Hepatocyte (in vitro differentiated cells): ENCODE measurements around the gene ZSCAN16. TPM values are rescaled to one million over a fixed set of nuclear protein-coding genes. Genes with fewer than 3 reads are reported as not detected.

Source experiments
- DNase-seq: peaks from one replicate; pipeline ENCODE4 v3.0.0-alpha.2; 2016; ENCODE audit warnings: low spot score
- H2AFZ ChIP-seq: fragments of 200-600 bp; sonication (generic); 2 replicates; pipeline ENCODE4 v1.6.0; 2016; ENCODE audit warnings: antibody characterized with exemption, mild to moderate bottlenecking
- H3K27ac ChIP-seq: fragments of 200-600 bp; sonication (generic); 2 replicates; pipeline ENCODE4 v1.5.1; 2016; ENCODE audit warnings: mild to moderate bottlenecking
- H3K27me3 ChIP-seq: fragments of 200-600 bp; sonication (generic); 2 replicates; pipeline ENCODE4 v1.6.1; 2016
- H3K36me3 ChIP-seq: fragments of 200-600 bp; sonication (generic); replicated peaks from 2 replicates; pipeline ENCODE4 v1.5.1; 2016; ENCODE audit warnings: low read depth; ENCODE audit not compliant: insufficient read depth
- H3K4me1 ChIP-seq: fragments of 200-600 bp; sonication (generic); 2 replicates; pipeline ENCODE4 v1.5.1; 2016; ENCODE audit warnings: mild to moderate bottlenecking, moderate library complexity; ENCODE audit not compliant: insufficient read depth
- H3K4me2 ChIP-seq: fragments of 200-600 bp; sonication (generic); 2 replicates; pipeline ENCODE4 v1.6.0; 2016
- H3K4me3 ChIP-seq: fragments of 200-600 bp; sonication (generic); 2 replicates; pipeline ENCODE4 v1.5.1; 2016; ENCODE audit warnings: mild to moderate bottlenecking
- H3K79me2 ChIP-seq: fragments of 200-600 bp; sonication (generic); 2 replicates; pipeline ENCODE4 v1.6.0; 2017; ENCODE audit warnings: mild to moderate bottlenecking
- H3K9me2 ChIP-seq: fragments of 200-600 bp; sonication (generic); replicated peaks from 2 replicates; pipeline ENCODE4 v1.6.0; 2017; ENCODE audit warnings: mild to moderate bottlenecking; ENCODE audit not compliant: insufficient read depth
- H3K9me3 ChIP-seq: fragments of 200-600 bp; sonication (generic); 2 replicates; pipeline ENCODE4 v1.5.1; 2016; ENCODE audit warnings: low read depth, mild to moderate bottlenecking
- H4K20me1 ChIP-seq: fragments of 200-600 bp; sonication (generic); 2 replicates; pipeline ENCODE4 v1.6.0; 2016; ENCODE audit warnings: mild to moderate bottlenecking; ENCODE audit not compliant: insufficient read depth, poor library complexity, severe bottlenecking
- CTCF ChIP-seq: fragments of 200-600 bp; sonication (generic); IDR thresholded peaks from 2 replicates; pipeline ENCODE4 v1.5.1; 2016; ENCODE audit warnings: antibody characterized with exemption, mild to moderate bottlenecking; ENCODE audit not compliant: poor library complexity
- EZH2 ChIP-seq: fragments of 200-600 bp; sonication (generic); IDR thresholded peaks from 2 replicates; pipeline ENCODE4 v1.6.1; 2016; ENCODE audit warnings: antibody characterized with exemption, mild to moderate bottlenecking, borderline replicate concordance
- EZH2phosphoT487 ChIP-seq: fragments of 200-600 bp; sonication (generic); IDR thresholded peaks from one replicate; pipeline ENCODE4 v1.6.1; 2018; ENCODE audit warnings: antibody characterized with exemption, mild to moderate bottlenecking, low read depth, moderate library complexity; ENCODE audit not compliant: unreplicated experiment, severe bottlenecking
- WGBS: methylation state at CpG from one replicate; pipeline ENCODE4 v1.1.6; 2016; ENCODE audit warnings: low lambda C conversion rate; ENCODE audit errors: missing lambda C conversion rate; 5-methylcytosine and 5-hydroxymethylcytosine counted together
- polyA plus RNA-seq: library from polyadenylated mRNA; unstranded; fragments of >200 nt; fragmentation: Nextera tagmentation; extraction: Ambion mirVana; gene quantifications from 2 replicates; pipeline ENCODE4 v1.2.1, GENCODE V29; 2016
- total RNA-seq: library from RNA; depleted of rRNA; stranded (reverse); fragments of >200 nt; gene quantifications from 2 replicates; pipeline ENCODE4 v1.2.3, GENCODE V29; 2014

ZSCAN16 gene
- total and polyA plus RNA-seq, 2 experiments from 2014 or later: 4.3 to 6.7 TPM

DNA sequence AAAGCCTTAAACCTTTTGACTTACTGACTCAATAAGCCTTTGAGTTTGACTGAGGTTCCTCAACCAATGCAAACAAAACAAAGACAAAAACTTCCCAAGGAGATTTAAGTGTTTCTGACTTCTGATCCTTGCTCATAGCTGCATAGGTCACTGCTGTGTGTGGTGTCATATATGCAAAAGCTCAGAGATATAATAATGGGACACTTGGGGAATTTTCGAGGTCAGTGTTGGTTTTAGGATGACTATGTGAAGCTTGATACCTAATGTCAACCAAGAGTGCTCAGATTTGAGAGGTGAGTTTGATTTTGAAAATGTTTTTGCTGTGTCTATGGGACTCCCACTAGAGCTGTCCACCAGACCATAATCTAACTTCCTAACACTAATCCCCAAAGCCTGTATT lies 43.5 kb downstream of the ZSCAN16 start:
- Histone ChIP-seq H3K27me3 (no peaks in the 10 kb centered on the region), H3K4me3 (no peak overlapping the region), H4K20me1 (no peaks in the 10 kb centered on the region), H3K9me2 (no peaks in the 10 kb centered on the region), H3K36me3 (no peaks in the 10 kb centered on the region), H3K27ac (no peak overlapping the region), H3K79me2 (no peaks in the 10 kb centered on the region), H3K9me3 (peaks cover 3% of the 10 kb centered on the region), H3K4me2 (no peak overlapping the region), H2AFZ (no peak overlapping the region), H3K4me1 (no peaks in the 10 kb centered on the region)
- DNase-seq: no peak
- TF ChIP-seq CTCF (no peak), EZH2 (no peak), EZH2phosphoT487 (no peak)
- 72% methylated on average over 1 of the region's 1 CpG for WGBS

DNA sequence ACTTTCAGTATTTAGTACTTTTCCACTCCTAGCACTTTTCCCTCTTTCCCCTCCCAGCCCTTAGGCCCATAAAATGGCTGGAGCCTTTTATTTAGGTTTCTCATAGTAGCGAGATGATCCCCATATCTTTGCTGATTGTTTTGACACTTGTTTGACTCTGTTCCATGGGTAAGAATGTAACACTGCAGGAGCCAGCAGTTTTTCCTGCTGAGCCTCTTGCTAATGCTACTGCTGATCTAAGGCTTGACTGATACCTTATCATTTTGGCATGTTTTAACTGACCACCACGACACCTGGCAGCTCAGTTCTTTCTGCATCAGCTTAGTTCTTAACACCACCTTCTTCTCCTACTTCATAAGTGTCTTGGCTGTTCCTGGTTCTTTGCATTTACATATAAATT lies 46.9 kb downstream of the ZSCAN16 start:
- Histone ChIP-seq H3K4me1 (no peaks in the 10 kb centered on the region), H3K9me2 (no peaks in the 10 kb centered on the region), H4K20me1 (no peaks in the 10 kb centered on the region), H3K36me3 (no peaks in the 10 kb centered on the region), H3K4me3 (no peak overlapping the region), H3K27me3 (no peaks in the 10 kb centered on the region), H3K9me3 (peaks cover 3% of the 10 kb centered on the region), H2AFZ (no peak overlapping the region), H3K79me2 (no peaks in the 10 kb centered on the region), H3K4me2 (no peak overlapping the region), H3K27ac (no peak overlapping the region)
- no peak for TF ChIP-seq EZH2phosphoT487
- no peak for TF ChIP-seq CTCF
- no peak for TF ChIP-seq EZH2
- 46% methylated on average over 2 of the region's 2 CpGs for WGBS
- DNase-seq: no peak

- H3K4me3 ChIP-seq: no peak overlapping the region
- H3K27ac ChIP-seq: no peak overlapping the region
- WGBS: 90% methylated on average over 2 of the region's 2 CpGs
- no peaks in the 10 kb centered on the region for H3K79me2 ChIP-seq
- H3K4me1 ChIP-seq: no peaks in the 10 kb centered on the region
- H3K27me3 ChIP-seq: no peaks in the 10 kb centered on the region
- H2AFZ ChIP-seq: no peak overlapping the region
- no peak overlapping the region for H3K4me2 ChIP-seq
- no peak for TF ChIP-seq EZH2
- no peak for TF ChIP-seq EZH2phosphoT487
- no peak for TF ChIP-seq CTCF
- H3K9me3 ChIP-seq: peaks cover 3% of the 10 kb centered on the region
- H3K36me3 ChIP-seq: no peaks in the 10 kb centered on the region
- no peaks in the 10 kb centered on the region for H3K9me2 ChIP-seq
- no peak for DNase-seq
- no peaks in the 10 kb centered on the region for H4K20me1 ChIP-seq
Measured at GRCh38 chr6:28172006-28172405, 47.6 kb downstream of the ZSCAN16 start.

GRCh38 chr6:28176373-28176772 lies 52.0 kb downstream of the ZSCAN16 start:
- H3K79me2 ChIP-seq: no peaks in the 10 kb centered on the region
- H3K4me1 ChIP-seq: no peaks in the 10 kb centered on the region
- no peaks in the 10 kb centered on the region for H3K36me3 ChIP-seq
- DNase-seq: no peak
- no peak overlapping the region for H3K4me2 ChIP-seq
- WGBS: 81% methylated on average over 1 of the region's 1 CpG
- no peak for TF ChIP-seq CTCF
- no peak for TF ChIP-seq EZH2phosphoT487
- no peak for TF ChIP-seq EZH2
- H3K4me3 ChIP-seq: no peak overlapping the region
- H3K9me3 ChIP-seq: no peaks in the 10 kb centered on the region
- no peaks in the 10 kb centered on the region for H3K9me2 ChIP-seq
- H3K27ac ChIP-seq: no peak overlapping the region
- no peaks in the 10 kb centered on the region for H4K20me1 ChIP-seq
- H3K27me3 ChIP-seq: no peaks in the 10 kb centered on the region
- H2AFZ ChIP-seq: no peak overlapping the region
